ENCODE measurements around the gene DOCK8. TPM values are rescaled to one million over a fixed set of nuclear protein-coding genes. Genes with fewer than 3 reads are reported as not detected.

The DOCK8 gene
- total and polyA plus RNA-seq, 10 of the 15 experiments (the other 5 are each of a cell fraction or from before 2014, with no cell fraction given), result 35.4 to 100 (median 44.7) TPM

DNA sequence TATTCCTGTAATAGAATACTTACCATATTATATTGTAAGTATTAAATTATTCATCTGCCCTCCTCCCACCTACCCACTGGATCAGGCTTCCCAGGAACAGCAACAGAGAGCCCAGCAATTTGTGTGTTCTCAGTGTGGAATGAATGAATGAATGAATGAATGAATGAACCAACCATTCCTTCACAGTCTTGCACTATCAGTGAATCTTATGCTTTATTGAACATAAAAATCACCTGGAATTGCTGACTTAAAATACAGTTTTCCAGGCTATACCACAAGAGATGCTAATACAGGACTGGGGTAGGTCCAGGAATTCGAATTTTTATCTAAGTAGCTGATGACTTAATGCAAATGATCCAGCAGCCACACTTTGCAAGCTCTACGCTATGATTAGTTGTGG lies 51.6 kb downstream of the DOCK8 start:
- Histone ChIP-seq H3K9ac (ENCODE audit: control insufficient read depth, insufficient read depth, low read length) (no peak overlapping the region), H3K4me3 (no peak overlapping the region), H3K79me2 (ENCODE audit: control insufficient read depth, insufficient read depth, low read length) (no peaks in the 10 kb centered on the region), H3K9me3 (replicated peaks; ENCODE audit: control insufficient read depth, insufficient read depth, low read length) (no peaks in the 10 kb centered on the region), H3K27me3 (replicated peaks in 1 of 2; ENCODE audit: control insufficient read depth in 2 of 2, insufficient read depth in 2 of 2, low read length in 1 of 2) (no peaks in the 10 kb centered on the region), H3K4me2 (ENCODE audit: control insufficient read depth, insufficient read depth) (no peak overlapping the region), H4K20me1 (ENCODE audit: control insufficient read depth, insufficient read depth) (no peaks in the 10 kb centered on the region), H2AFZ (ENCODE audit: control insufficient read depth, low read depth, low read length) (no peak overlapping the region), H3K27ac (ENCODE audit: control insufficient read depth, insufficient read depth) (no peak overlapping the region), H3K36me3 (ENCODE audit: control insufficient read depth in 2 of 2, insufficient read depth in 2 of 2, low read length in 1 of 2) (no peaks in the 10 kb centered on the region), H3K4me1 (ENCODE audit: control insufficient read depth, insufficient read depth, low read length) (no peaks in the 10 kb centered on the region)
- FAIRE-seq, result no peak
- ChIA-PET RAD21 (ENCODE audit: unreplicated experiment) (no interaction called here), POLR2A (no interaction called here), SMC1A (ENCODE audit: uncharacterized antibody, unreplicated experiment) (interaction anchor here (1.8 kb wide), 1 partner anchor 28 kb away, joined by 5 read pairs; no protein-coding TSS in a partner anchor), CTCF (no interaction called here)
- intact Hi-C loops (cut with micrococcal nuclease; ENCODE audit: unreplicated experiment), result no loop called here
- TF ChIP-seq, protein P1, sequence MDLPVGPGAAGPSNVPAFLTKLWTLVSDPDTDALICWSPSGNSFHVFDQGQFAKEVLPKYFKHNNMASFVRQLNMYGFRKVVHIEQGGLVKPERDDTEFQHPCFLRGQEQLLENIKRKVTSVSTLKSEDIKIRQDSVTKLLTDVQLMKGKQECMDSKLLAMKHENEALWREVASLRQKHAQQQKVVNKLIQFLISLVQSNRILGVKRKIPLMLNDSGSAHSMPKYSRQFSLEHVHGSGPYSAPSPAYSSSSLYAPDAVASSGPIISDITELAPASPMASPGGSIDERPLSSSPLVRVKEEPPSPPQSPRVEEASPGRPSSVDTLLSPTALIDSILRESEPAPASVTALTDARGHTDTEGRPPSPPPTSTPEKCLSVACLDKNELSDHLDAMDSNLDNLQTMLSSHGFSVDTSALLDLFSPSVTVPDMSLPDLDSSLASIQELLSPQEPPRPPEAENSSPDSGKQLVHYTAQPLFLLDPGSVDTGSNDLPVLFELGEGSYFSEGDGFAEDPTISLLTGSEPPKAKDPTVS (IDR thresholded peaks at IDR 0.05; ENCODE audit: low read depth, low read length), result no peak
- no peak for TF ChIP-seq RUNX3 (IDR thresholded peaks at IDR 0.05; ENCODE audit: low read length)
- TF ChIP-seq, protein P2, sequence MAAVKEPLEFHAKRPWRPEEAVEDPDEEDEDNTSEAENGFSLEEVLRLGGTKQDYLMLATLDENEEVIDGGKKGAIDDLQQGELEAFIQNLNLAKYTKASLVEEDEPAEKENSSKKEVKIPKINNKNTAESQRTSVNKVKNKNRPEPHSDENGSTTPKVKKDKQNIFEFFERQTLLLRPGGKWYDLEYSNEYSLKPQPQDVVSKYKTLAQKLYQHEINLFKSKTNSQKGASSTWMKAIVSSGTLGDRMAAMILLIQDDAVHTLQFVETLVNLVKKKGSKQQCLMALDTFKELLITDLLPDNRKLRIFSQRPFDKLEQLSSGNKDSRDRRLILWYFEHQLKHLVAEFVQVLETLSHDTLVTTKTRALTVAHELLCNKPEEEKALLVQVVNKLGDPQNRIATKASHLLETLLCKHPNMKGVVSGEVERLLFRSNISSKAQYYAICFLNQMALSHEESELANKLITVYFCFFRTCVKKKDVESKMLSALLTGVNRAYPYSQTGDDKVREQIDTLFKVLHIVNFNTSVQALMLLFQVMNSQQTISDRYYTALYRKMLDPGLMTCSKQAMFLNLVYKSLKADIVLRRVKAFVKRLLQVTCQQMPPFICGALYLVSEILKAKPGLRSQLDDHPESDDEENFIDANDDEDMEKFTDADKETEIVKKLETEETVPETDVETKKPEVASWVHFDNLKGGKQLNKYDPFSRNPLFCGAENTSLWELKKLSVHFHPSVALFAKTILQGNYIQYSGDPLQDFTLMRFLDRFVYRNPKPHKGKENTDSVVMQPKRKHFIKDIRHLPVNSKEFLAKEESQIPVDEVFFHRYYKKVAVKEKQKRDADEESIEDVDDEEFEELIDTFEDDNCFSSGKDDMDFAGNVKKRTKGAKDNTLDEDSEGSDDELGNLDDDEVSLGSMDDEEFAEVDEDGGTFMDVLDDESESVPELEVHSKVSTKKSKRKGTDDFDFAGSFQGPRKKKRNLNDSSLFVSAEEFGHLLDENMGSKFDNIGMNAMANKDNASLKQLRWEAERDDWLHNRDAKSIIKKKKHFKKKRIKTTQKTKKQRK (IDR thresholded peaks at IDR 0.05; ENCODE audit: low read depth, low read length), result no peak
- peak; percentile 85 for TF ChIP-seq ZNF24 (IDR thresholded peaks at IDR 0.05)
- in situ Hi-C loops (cut with MboI), result no loop called here
- no TSS peak for BruUV-seq (replicated peaks)
- no peak for DNase-seq (ENCODE audit: low read depth, low spot score)
- WGBS (ENCODE audit: insufficient coverage, insufficient replicate concordance, low lambda C conversion rate, missing lambda C conversion rate), result 50% methylated on average over 2 of the region's 2 CpGs
- no peak for ATAC-seq

Data from GM12878 (cell line).